Mesenchymal stem cell (in vitro differentiated cells and primary cell): ENCODE results near the gene ITSN2.
"Not testable (repeated sequence)": the region's sequence is repeated elsewhere in the genome, so short reads cannot be mapped to it uniquely, and the experiment has no call there.

ENCODE experiments used
- DNase-seq: peaks from one replicate; pipeline ENCODE4 v3.0.0-alpha.2; 2013
- H2AFZ ChIP-seq: one replicate; pipeline ENCODE4 v1.6.1; 2013; ENCODE audit warnings: low read depth, mild to moderate bottlenecking, control low read depth, inconsistent platforms, low read length, moderate library complexity
- H2AK5ac ChIP-seq: 2 replicates; pipeline ENCODE4 v1.6.1; 2013; ENCODE audit warnings: low read length, moderate library complexity, mild to moderate bottlenecking, inconsistent platforms; ENCODE audit not compliant: severe bottlenecking
- H2BK120ac ChIP-seq: one replicate; pipeline ENCODE4 v1.6.1; 2013; ENCODE audit warnings: low read depth, mild to moderate bottlenecking, inconsistent platforms, low read length, moderate library complexity
- H2BK12ac ChIP-seq, 2 experiments: one replicate each; pipeline ENCODE4 v1.6.1; 2013; ENCODE audit warnings: inconsistent platforms in 2 of 2, low read length in 2 of 2, mild to moderate bottlenecking in 2 of 2, moderate library complexity in 2 of 2, control low read depth in 1 of 2
- H2BK15ac ChIP-seq: one replicate; pipeline ENCODE4 v1.6.1; 2013; ENCODE audit warnings: mild to moderate bottlenecking, low read depth, inconsistent platforms; ENCODE audit not compliant: poor library complexity, severe bottlenecking
- H2BK5ac ChIP-seq: 2 replicates; pipeline ENCODE4 v1.6.1; 2013; ENCODE audit warnings: low read depth, mild to moderate bottlenecking, low read length, control low read depth, inconsistent platforms; ENCODE audit not compliant: poor library complexity, severe bottlenecking
- H3K14ac ChIP-seq, 2 experiments: one replicate each; pipeline ENCODE4 v1.6.1; 2013; ENCODE audit warnings: inconsistent platforms in 2 of 2, low read length in 2 of 2, control low read depth in 1 of 2, mild to moderate bottlenecking in 1 of 2, moderate library complexity in 1 of 2
- H3K18ac ChIP-seq, 2 experiments: one replicate each; pipeline ENCODE4 v1.6.1; 2013; ENCODE audit warnings: inconsistent platforms in 2 of 2, low read length in 2 of 2, control low read depth in 1 of 2, low read depth in 1 of 2, mild to moderate bottlenecking in 1 of 2
- H3K23ac ChIP-seq, 2 experiments: one replicate each; pipeline ENCODE4 v1.6.1; 2013; ENCODE audit warnings: inconsistent platforms in 2 of 2, low read length in 2 of 2, mild to moderate bottlenecking in 2 of 2, moderate library complexity in 2 of 2, control low read depth in 1 of 2
- H3K27ac ChIP-seq: 2 replicates; pipeline ENCODE4 v1.5.1; 2013; ENCODE audit warnings: mild to moderate bottlenecking, moderate library complexity, low read length, control low read depth, inconsistent platforms; ENCODE audit not compliant: poor library complexity, severe bottlenecking
- H3K27me3 ChIP-seq, 2 experiments: 2 replicates each; pipeline versions ENCODE4 v1.6.1 to v1.7.0; 2013; ENCODE audit warnings: low read length in 2 of 2, mild to moderate bottlenecking in 2 of 2, moderate library complexity in 2 of 2, control low read depth in 1 of 2, inconsistent platforms in 1 of 2; ENCODE audit not compliant: control insufficient read depth in 1 of 2, insufficient read depth in 1 of 2
- H3K36me3 ChIP-seq, 2 experiments: 2 replicates each; pipeline versions ENCODE4 v1.6.1 to v1.7.0; 2013; ENCODE audit warnings: low read length in 2 of 2, control low read depth in 1 of 2, inconsistent platforms in 1 of 2, low read depth in 1 of 2, mild to moderate bottlenecking in 1 of 2; ENCODE audit not compliant: insufficient read depth in 2 of 2, control insufficient read depth in 1 of 2
- H3K4ac ChIP-seq, 2 experiments: one replicate each; pipeline ENCODE4 v1.6.1; 2013; ENCODE audit warnings: inconsistent platforms in 2 of 2, low read length in 2 of 2, mild to moderate bottlenecking in 2 of 2, moderate library complexity in 2 of 2, control low read depth in 1 of 2, low read depth in 1 of 2
- H3K4me1 ChIP-seq: 2 replicates; pipeline ENCODE4 v1.6.1; 2013; ENCODE audit warnings: low read depth, low read length, control low read depth; ENCODE audit not compliant: control insufficient read depth, insufficient read depth
- H3K4me2 ChIP-seq: 2 replicates; pipeline ENCODE4 v1.6.1; 2013; ENCODE audit warnings: low read length, mild to moderate bottlenecking, inconsistent platforms; ENCODE audit not compliant: poor library complexity, severe bottlenecking
- H3K4me3 ChIP-seq, 2 experiments: 2 replicates each; pipeline versions ENCODE4 v1.5.1 to v1.7.0; 2013; ENCODE audit warnings: low read length in 2 of 2, mild to moderate bottlenecking in 2 of 2, control low read depth in 1 of 2, low read depth in 1 of 2; ENCODE audit not compliant: insufficient read depth in 1 of 2
- H3K79me1 ChIP-seq: replicated peaks from 2 replicates; pipeline ENCODE4 v1.6.1; 2013; ENCODE audit warnings: mild to moderate bottlenecking, control low read depth, low read length, inconsistent platforms; ENCODE audit not compliant: poor library complexity, severe bottlenecking
- H3K9ac ChIP-seq: 2 replicates; pipeline ENCODE4 v1.7.0; 2013; ENCODE audit warnings: mild to moderate bottlenecking, low read length, moderate library complexity
- H3K9me3 ChIP-seq: 2 replicates; pipeline ENCODE4 v1.7.0; 2013; ENCODE audit warnings: mild to moderate bottlenecking, low read length; ENCODE audit not compliant: control insufficient read depth
- H4K8ac ChIP-seq: one replicate; pipeline ENCODE4 v1.6.1; 2013; ENCODE audit warnings: inconsistent platforms, mild to moderate bottlenecking, low read length, moderate library complexity
- H4K91ac ChIP-seq: one replicate; pipeline ENCODE4 v1.6.1; 2013; ENCODE audit warnings: mild to moderate bottlenecking, low read length, inconsistent platforms
- WGBS: methylation state at CpG from one replicate; pipeline ENCODE4 v1.1.7; 2013; ENCODE audit warnings: mixed read lengths; 5-methylcytosine and 5-hydroxymethylcytosine counted together

ITSN2 gene

DNA sequence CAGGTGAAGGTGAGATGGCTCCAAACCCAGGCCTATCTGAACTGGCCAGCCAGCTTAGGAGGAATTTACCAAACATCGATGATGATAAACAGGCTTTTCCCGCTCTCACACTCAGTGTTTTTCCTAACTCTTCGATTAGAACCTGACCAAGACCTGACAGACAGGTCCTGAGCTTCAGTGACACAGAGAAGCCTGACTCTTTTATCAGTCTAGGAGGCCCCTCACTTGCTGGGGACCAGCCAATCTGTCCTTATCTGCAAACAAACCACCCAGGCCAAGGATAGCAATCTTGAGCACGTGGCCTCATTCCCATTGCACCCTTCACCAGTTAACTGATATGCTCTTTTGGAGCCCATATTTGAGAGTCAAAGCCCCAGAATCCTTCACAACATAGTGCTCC lies 1.9 kb upstream of the ITSN2 start:
- H3K79me1 ChIP-seq, result peaks cover 6% of the 10 kb centered on the region
- no peak overlapping the region for H3K4me3 ChIP-seq
- H3K14ac ChIP-seq, result no peak overlapping the region
- no peak for DNase-seq
- no peak overlapping the region for H2BK15ac ChIP-seq
- no peak overlapping the region for H3K23ac ChIP-seq
- H2AFZ ChIP-seq, result no peak overlapping the region
- no peak overlapping the region for H3K27ac ChIP-seq
- H2BK5ac ChIP-seq, result no peak overlapping the region
- H3K4ac ChIP-seq, result no peak overlapping the region
- H3K4me2 ChIP-seq, result no peak overlapping the region
- H3K9ac ChIP-seq, result no peak overlapping the region
- no peaks in the 10 kb centered on the region for H3K36me3 ChIP-seq
- 87% methylated on average over 4 of the region's 4 CpGs for WGBS
- no peak overlapping the region for H2BK12ac ChIP-seq
- no peaks in the 10 kb centered on the region for H3K9me3 ChIP-seq
- no peak overlapping the region for H2BK120ac ChIP-seq
- peak overlapping the region; percentile 36 for H4K8ac ChIP-seq
- no peaks in the 10 kb centered on the region for H3K27me3 ChIP-seq
- H3K18ac ChIP-seq, result no peak overlapping the region
- H4K91ac ChIP-seq, result no peak overlapping the region
- peaks cover 10% of the 10 kb centered on the region for H3K4me1 ChIP-seq
- no peak overlapping the region for H2AK5ac ChIP-seq

DNA sequence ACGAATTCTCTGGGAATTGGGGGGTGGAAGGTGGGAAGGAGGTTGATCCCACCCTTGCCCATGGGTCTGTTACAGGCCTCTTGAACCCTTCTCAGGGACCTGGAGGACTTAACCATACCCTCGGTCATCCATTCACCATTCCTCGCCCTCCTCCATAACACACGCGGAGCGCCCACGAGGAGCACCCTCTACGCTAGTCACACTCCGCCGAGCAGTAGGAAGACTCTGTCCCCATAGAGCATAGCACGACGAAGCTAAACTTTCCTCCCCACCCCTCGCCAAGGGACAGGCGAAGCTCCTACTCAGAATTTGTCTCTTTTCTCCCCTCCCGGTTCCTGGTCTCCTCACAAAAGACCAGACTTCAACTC lies 611 bp upstream of the ITSN2 start:
- H3K4me3 ChIP-seq, result peak overlapping the region; percentile 92 to 100
- peak overlapping the region; percentile 19 for H2AK5ac ChIP-seq
- H2BK120ac ChIP-seq, result peak overlapping the region; percentile 96
- WGBS, result 91% methylated on average over 15 of the region's 15 CpGs
- H3K9me3 ChIP-seq, result no peaks in the 10 kb centered on the region
- DNase-seq, result no peak
- H3K18ac ChIP-seq, result peak overlapping the region; percentile 96 to 100
- peaks cover 10% of the 10 kb centered on the region for H3K4me1 ChIP-seq
- peak overlapping the region; percentile 98 for H4K8ac ChIP-seq
- no peak overlapping the region for H2BK15ac ChIP-seq
- no peaks in the 10 kb centered on the region for H3K27me3 ChIP-seq
- H3K9ac ChIP-seq, result peak overlapping the region; percentile 93
- H3K79me1 ChIP-seq, result peaks cover 8% of the 10 kb centered on the region
- no peak overlapping the region for H3K23ac ChIP-seq
- no peak overlapping the region for H2BK5ac ChIP-seq
- H2AFZ ChIP-seq, result peak overlapping the region; percentile 85
- peak overlapping the region; percentile 48 for H4K91ac ChIP-seq
- no peak overlapping the region for H3K14ac ChIP-seq
- H3K27ac ChIP-seq, result no peak overlapping the region
- H3K4ac ChIP-seq, result peak overlapping the region in 1 of 2 experiments; percentile 47
- peak overlapping the region; percentile 41 for H3K4me2 ChIP-seq
- no peak overlapping the region for H2BK12ac ChIP-seq
- H3K36me3 ChIP-seq, result no peaks in the 10 kb centered on the region

DNA sequence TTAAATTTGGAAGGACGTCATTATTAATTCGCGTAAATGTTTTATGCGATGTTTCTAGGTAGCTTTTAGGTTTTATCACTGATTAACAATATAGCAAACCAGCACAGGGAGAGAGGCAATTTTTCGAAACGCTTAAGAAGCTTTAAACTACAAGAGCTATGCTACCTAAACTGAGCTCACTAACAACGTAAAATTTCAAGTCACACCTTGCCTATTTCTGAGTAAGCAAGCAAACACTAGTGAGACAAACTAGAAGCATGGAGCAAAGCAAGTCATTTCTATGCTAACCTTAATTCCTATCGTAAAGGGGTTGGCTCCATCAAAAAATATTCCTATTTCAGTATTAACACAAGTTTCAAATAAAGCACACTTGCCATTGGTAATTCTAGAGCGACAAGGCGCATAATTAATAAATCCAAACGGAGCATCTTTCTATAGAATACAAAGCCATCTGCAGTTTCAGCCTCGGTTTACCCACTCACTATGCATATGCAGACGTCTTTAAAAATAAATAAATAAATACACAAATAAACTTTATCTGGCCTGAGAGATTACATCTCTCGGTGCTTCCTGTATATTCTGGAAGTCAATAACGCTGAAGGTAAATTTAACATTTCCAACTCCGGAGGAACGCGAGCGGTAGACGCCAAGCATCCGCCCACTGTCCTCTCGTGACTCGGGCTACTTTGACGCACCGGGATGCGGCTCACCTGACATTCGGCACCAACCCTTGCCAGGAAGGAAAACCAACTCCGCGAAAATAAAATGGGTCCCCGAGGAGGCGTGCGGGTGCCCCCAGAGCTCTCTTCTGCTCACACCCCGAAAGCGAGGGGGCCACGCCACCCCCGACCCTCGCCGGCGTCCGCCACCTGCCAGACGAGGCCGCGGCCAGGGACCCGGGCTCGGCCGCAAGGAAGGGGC lies 947 bp downstream of the ITSN2 start:
- H2AK5ac ChIP-seq, result no peak overlapping the region
- H3K79me1 ChIP-seq, result peaks cover 8% of the 10 kb centered on the region
- peak overlapping the region; percentile 67 for H2BK15ac ChIP-seq
- DNase-seq, result peak; percentile 26
- peaks cover 6% of the 10 kb centered on the region for H3K4me1 ChIP-seq
- peak overlapping the region; percentile 100 for H4K8ac ChIP-seq
- peak overlapping the region; percentile 50 for H4K91ac ChIP-seq
- H3K27me3 ChIP-seq, result no peaks in the 10 kb centered on the region
- no peak overlapping the region for H3K27ac ChIP-seq
- H3K4me2 ChIP-seq, result peak overlapping the region; percentile 100
- peak overlapping the region in 1 of 2 experiments; percentile 95 for H2BK12ac ChIP-seq
- peak overlapping the region; percentile 93 for H3K9ac ChIP-seq
- peak overlapping the region; percentile 61 for H2BK120ac ChIP-seq
- no peak overlapping the region for H2BK5ac ChIP-seq
- H3K18ac ChIP-seq, result peak overlapping the region; percentile 96 to 100
- peak overlapping the region; percentile 51 to 93 for H3K4ac ChIP-seq
- peak overlapping the region; percentile 100 for H2AFZ ChIP-seq
- H3K36me3 ChIP-seq, result no peaks in the 10 kb centered on the region
- no peaks in the 10 kb centered on the region for H3K9me3 ChIP-seq
- WGBS, result 20% methylated on average over 45 of the region's 46 CpGs
- peak overlapping the region; percentile 92 to 100 for H3K4me3 ChIP-seq
- H3K23ac ChIP-seq, result peak overlapping the region; percentile 89 to 90
- peak overlapping the region in 1 of 2 experiments; percentile 99 for H3K14ac ChIP-seq

DNA sequence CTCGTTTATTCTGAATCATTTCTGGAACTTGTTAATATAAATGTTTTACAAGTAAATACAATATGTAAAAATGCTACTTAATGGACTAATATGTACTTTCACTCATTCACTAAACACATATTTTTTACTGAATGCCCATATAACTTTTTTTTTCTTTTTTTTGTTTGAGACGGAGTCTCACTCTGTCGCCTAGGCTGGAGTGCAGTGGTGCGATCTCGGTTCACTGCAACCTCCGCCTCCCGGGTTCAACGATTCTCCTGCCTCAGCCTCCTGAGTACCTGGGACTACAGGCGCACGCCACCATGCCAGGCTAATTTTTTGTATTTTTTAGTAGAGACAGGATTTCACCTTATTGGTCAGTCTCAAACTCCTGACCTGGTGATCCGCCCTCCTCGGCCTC lies 2.6 kb downstream of the ITSN2 start:
- DNase-seq, H3K36me3 ChIP-seq, H3K4me3 ChIP-seq, H3K9ac ChIP-seq, H3K4ac ChIP-seq, H3K23ac ChIP-seq, H3K27ac ChIP-seq, H2BK120ac ChIP-seq, H3K18ac ChIP-seq, H3K9me3 ChIP-seq, H3K14ac ChIP-seq, H3K4me2 ChIP-seq, H3K4me1 ChIP-seq, H4K91ac ChIP-seq, H2BK15ac ChIP-seq, H3K27me3 ChIP-seq, H2AFZ ChIP-seq, H4K8ac ChIP-seq, H2BK5ac ChIP-seq, H2BK12ac ChIP-seq, H2AK5ac ChIP-seq: not testable (repeated sequence)
- peaks cover 13% of the 10 kb centered on the region for H3K79me1 ChIP-seq
- WGBS, result 97% methylated on average over 11 of the region's 12 CpGs
